DND-41 (cell line): ENCODE data around the gene ABCE1.

Experiments used
- EZH2 ChIP-seq: IDR thresholded peaks from 3 replicates; pipeline ENCODE4 v1.6.1; 2012; ENCODE audit warnings: borderline replicate concordance, low read depth, mild to moderate bottlenecking, moderate library complexity, low read length, inconsistent platforms; ENCODE audit not compliant: severe bottlenecking
- TF ChIP-seq, protein P1 (sequence below): IDR thresholded peaks from 2 replicates; pipeline ENCODE4 v1.5.1; 2012; ENCODE audit warnings: borderline replicate concordance, low read length, moderate library complexity, mild to moderate bottlenecking; ENCODE audit not compliant: poor library complexity, severe bottlenecking; ENCODE audit errors: extremely low read depth

DNA sequence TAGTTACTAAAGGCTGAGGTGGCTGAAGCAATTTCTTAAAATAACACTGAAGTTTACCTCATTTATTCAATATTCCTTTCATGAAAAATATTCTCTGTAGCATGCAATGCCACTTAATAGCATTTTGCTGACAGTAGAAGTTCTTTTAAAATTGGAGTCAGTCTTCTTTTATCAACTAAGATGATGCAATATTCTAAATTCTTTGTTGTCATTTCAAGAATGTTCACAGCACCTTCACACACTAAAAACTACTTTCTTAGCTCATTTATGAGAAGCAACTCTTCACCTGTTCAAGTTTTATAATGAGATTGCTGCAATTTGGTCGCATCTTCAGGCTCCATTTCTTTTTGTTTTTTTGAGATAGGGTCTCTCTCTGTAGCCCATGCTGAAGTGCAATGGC is 48.9 kb upstream of the ABCE1 start:
- TF ChIP-seq, protein P1, sequence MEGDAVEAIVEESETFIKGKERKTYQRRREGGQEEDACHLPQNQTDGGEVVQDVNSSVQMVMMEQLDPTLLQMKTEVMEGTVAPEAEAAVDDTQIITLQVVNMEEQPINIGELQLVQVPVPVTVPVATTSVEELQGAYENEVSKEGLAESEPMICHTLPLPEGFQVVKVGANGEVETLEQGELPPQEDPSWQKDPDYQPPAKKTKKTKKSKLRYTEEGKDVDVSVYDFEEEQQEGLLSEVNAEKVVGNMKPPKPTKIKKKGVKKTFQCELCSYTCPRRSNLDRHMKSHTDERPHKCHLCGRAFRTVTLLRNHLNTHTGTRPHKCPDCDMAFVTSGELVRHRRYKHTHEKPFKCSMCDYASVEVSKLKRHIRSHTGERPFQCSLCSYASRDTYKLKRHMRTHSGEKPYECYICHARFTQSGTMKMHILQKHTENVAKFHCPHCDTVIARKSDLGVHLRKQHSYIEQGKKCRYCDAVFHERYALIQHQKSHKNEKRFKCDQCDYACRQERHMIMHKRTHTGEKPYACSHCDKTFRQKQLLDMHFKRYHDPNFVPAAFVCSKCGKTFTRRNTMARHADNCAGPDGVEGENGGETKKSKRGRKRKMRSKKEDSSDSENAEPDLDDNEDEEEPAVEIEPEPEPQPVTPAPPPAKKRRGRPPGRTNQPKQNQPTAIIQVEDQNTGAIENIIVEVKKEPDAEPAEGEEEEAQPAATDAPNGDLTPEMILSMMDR: no peak
- TF ChIP-seq EZH2: no peak
